NT2/D1 (cell line): ENCODE data around the gene PPP1R1B.

Experiments used
- DNase-seq: peaks from one replicate; pipeline ENCODE4 v3.0.0-alpha.2; 2011; ENCODE audit warnings: low read depth, low spot score
- H3K27me3 ChIP-seq: 2 replicates; pipeline ENCODE4 v1.6.0; 2011; ENCODE audit warnings: mild to moderate bottlenecking; ENCODE audit not compliant: insufficient read length, insufficient read depth
- H3K36me3 ChIP-seq: 2 replicates; pipeline ENCODE4 v1.6.1; 2011; ENCODE audit warnings: mild to moderate bottlenecking, low read length, mixed read lengths; ENCODE audit not compliant: insufficient read depth, insufficient read length
- H3K4me1 ChIP-seq: 2 replicates; pipeline ENCODE4 v1.5.1; 2011; ENCODE audit not compliant: insufficient read depth, insufficient read length
- H3K4me3 ChIP-seq: 2 replicates; pipeline ENCODE4 v1.5.1; 2011; ENCODE audit warnings: low read depth; ENCODE audit not compliant: insufficient read length
- H3K9ac ChIP-seq: 2 replicates; pipeline ENCODE4 v1.6.0; 2011; ENCODE audit warnings: low read depth; ENCODE audit not compliant: insufficient read length
- H3K9me3 ChIP-seq: 2 replicates; pipeline ENCODE4 v1.5.1; 2011; ENCODE audit warnings: mild to moderate bottlenecking, low read length; ENCODE audit not compliant: insufficient read depth
- SUZ12 ChIP-seq: IDR thresholded peaks from 2 replicates; pipeline ENCODE4 v1.6.1; 2011; ENCODE audit not compliant: insufficient read length, insufficient read depth; ENCODE audit errors: extremely low read depth
- YY1 ChIP-seq: IDR thresholded peaks from 2 replicates; pipeline ENCODE4 v1.6.1; 2011; ENCODE audit not compliant: insufficient read length, insufficient read depth
- ZNF274 ChIP-seq: IDR thresholded peaks from 2 replicates; pipeline ENCODE4 v1.6.1; 2011; ENCODE audit warnings: mild to moderate bottlenecking, low read depth, low read length

The PPP1R1B gene

DNA sequence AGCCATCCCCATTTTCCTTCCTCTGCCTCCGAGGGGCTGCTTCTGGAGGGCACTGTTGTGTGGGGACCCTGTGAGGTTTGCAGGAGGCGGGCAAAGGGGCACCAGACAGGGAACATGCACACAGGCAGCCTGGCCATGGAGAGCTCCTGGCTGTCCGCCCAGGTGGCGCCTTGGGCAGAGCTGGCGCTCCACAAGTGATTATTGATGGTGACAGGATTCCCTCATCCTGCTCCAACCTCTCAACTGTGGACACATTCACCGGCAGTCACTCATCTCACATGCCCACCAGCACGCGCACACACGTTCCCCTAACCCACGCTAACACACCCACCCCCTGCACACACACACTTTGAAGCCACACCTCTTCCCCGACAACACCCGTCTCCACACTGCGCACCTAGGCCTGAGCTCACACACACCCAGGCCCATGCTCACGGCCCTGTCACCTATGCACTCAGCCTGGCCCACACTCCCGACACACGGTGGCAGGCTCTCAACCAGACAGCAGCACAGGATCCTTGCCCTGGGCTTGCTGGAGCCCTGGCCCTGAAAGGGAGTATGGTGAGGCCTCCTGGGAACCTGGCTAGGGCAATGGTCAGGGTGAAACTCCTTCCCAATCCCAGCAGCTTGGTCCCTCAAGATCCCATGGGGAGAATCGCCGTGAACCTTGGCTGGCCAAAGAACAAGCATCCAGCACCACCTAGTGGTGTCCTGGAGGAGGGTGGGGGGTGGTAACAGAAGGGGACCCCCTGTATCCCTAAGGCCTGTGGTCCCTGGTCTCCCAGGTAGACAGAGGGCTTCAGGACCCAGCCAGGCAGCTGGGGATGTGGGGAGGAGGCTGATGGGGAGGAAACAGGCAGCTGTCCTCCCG, 45.1 kb downstream of the PPP1R1B start:
- no peak for TF ChIP-seq YY1
- no peak for TF ChIP-seq SUZ12
- no peak for TF ChIP-seq ZNF274
- DNase-seq, result no peak
- Histone ChIP-seq H3K36me3 (peaks cover 5% of the 10 kb centered on the region), H3K4me3 (no peak overlapping the region), H3K9me3 (no peaks in the 10 kb centered on the region), H3K4me1 (peaks cover 19% of the 10 kb centered on the region), H3K27me3 (peaks cover 29% of the 10 kb centered on the region), H3K9ac (peak overlapping the region; percentile 33)

DNA sequence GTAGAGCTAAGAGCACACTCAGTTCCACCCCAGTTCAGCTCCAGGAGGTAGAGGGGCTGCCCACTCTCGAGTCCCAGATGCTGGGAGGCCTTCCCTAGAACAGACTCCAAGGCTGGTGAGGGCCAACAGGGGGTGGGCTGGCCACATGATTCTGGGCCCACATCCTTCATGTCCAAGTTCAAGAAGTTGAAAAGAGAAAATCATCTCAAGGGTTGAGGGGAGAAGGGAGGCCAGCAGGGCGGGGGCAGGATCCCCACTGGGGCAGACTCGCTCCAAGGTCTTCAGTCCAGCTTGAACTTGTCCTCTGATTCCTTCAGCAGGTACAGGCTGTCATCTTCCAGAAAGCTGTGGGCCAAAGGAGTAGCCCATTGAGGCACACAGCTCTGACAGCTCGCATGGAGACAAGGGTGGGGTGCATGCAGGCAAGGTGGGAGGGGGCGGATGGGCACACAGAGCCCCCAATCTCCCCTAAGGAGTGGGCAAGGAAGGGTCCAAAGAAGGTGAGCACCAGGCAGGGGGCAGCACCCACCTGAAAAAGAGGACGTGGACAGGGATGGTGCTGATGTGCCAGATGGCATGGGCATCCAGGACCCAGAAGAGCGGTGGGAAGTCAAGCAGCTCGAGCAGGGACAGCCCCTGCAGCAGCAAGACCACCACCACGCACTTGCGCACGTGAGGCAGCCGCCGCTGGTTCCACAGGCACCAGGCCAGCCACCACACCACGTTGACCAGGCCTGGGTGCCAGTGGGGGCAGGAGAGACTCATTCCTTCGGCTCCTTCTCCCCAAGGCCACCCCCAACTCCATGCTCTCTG, 46.0 kb downstream of the PPP1R1B start:
- DNase-seq, result no peak
- Histone ChIP-seq H3K9me3 (no peaks in the 10 kb centered on the region), H3K27me3 (peaks cover 24% of the 10 kb centered on the region), H3K4me3 (no peak overlapping the region), H3K9ac (no peak overlapping the region), H3K36me3 (peaks cover 8% of the 10 kb centered on the region), H3K4me1 (peaks cover 15% of the 10 kb centered on the region)
- no peak for TF ChIP-seq ZNF274
- no peak for TF ChIP-seq SUZ12
- no peak for TF ChIP-seq YY1

DNA sequence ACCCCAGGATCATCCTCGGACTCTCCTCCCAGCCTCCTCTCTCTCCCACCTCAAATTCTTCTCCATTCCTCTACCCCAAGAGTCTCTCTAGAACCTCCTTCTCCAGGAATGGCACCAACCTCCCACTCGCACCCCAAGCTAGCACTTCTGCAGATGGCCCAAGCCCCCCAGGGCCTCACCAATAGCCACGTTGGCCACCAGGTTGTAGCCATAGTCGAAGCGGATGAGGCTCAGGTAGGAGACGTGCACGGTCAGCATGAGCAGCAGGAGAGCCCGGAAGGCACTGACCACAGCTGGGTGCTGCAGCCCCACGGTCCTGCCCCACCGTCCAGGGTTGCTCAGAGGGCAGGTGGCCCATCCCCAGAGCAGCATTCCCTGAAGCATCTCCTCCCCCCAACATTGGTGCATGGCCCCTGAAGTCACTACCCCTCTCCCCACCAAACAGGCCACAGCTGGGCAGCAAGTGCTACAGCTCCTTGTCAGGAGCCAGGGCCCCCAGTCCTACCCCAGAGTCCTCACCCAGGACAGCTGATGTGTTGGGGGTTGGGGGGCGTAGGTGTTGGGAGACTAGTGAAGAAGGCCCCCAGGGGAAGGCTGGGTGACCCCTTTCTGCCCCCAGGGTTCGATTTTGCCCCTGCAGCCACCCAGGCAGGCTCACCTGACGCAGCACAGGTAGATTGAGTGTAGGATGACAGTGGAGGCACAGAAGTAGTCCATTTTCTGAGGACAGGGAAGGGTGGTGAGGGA, 46.8 kb downstream of the PPP1R1B start:
- H3K4me1 ChIP-seq, result peaks cover 22% of the 10 kb centered on the region
- H3K27me3 ChIP-seq, result peaks cover 21% of the 10 kb centered on the region
- no peak overlapping the region for H3K4me3 ChIP-seq
- no peak for DNase-seq
- H3K9me3 ChIP-seq, result no peaks in the 10 kb centered on the region
- no peak overlapping the region for H3K9ac ChIP-seq
- TF ChIP-seq YY1 (no peak), ZNF274 (no peak), SUZ12 (no peak)
- H3K36me3 ChIP-seq, result peaks cover 8% of the 10 kb centered on the region

DNA sequence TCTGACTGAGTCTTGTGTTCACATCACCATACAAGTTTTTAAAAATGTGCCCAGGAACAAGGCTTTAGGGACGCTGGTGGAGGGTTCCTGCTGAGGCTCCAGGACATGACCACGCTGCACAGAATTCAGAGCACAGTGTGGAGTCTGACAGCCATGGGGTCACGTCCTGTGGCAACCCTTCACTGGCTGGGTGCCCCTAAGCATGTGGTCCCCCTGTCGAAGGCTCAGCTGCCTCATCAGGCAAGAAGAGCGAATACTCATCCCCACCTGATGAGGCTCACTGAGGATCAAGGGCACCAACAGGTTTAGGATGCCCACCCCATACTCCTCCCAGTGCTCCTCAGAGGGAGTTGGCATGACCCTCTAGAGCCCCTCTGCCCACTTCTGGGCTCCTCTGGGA, 47.4 kb downstream of the PPP1R1B start:
- H3K4me1 ChIP-seq, result peaks cover 22% of the 10 kb centered on the region
- TF ChIP-seq ZNF274, result no peak
- H3K9me3 ChIP-seq, result no peaks in the 10 kb centered on the region
- H3K27me3 ChIP-seq, result peaks cover 16% of the 10 kb centered on the region
- H3K9ac ChIP-seq, result peak overlapping the region; percentile 23
- DNase-seq, result no peak
- peaks cover 8% of the 10 kb centered on the region for H3K36me3 ChIP-seq
- H3K4me3 ChIP-seq, result no peak overlapping the region

DNA sequence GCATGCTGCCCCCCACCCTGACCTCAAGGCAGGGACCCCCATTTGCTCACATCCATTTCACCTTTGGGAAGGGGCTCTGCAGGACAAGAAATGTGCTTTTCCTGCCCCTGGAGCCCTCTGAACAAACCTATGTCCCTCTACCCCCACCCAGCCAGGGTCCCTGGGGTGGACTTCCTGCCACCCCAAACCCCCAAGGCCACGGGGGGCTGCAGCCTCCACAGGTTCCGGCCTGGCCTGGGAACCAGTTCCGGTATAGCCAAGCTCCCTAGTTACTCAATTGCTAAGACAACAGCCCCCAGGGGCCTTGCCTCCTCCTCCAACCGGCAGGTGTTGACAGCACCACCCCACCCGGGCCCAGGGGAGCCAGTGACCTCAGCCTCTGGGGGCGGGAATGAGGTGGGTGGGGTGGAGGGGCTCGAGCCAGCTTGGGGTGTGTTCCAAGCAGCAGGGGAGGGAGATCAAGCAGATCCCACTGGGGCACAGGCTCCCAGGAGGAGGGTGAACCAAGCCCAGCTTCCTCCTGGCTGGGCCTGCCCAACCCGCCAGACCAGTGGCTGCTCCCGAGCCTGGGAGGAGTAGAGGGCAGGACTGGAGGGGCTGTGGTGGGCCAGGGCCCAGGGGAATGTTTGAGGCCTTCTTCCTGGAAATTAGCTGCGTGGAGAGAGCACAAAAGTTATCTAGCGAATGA, 48.1 kb downstream of the PPP1R1B start:
- Histone ChIP-seq H3K9ac (peak overlapping the region; percentile 17), H3K27me3 (peaks cover 9% of the 10 kb centered on the region), H3K9me3 (no peaks in the 10 kb centered on the region), H3K4me1 (peaks cover 22% of the 10 kb centered on the region), H3K36me3 (peaks cover 8% of the 10 kb centered on the region), H3K4me3 (no peak overlapping the region)
- no peak for DNase-seq
- TF ChIP-seq YY1 (no peak), ZNF274 (no peak), SUZ12 (no peak)

- Histone ChIP-seq H3K9ac (peak overlapping the region; percentile 17), H3K4me3 (no peak overlapping the region)
- TF ChIP-seq ZNF274, result no peak
- TF ChIP-seq YY1, result no peak
- no peak for TF ChIP-seq SUZ12
These were observed 48.8 kb downstream of the PPP1R1B start for GRCh38 chr17:39675390-39676082.

More at GRCh38 chr17:39675390-39676082, 48.8 kb downstream of the PPP1R1B start:
- peaks cover 4% of the 10 kb centered on the region for H3K27me3 ChIP-seq
- H3K36me3 ChIP-seq, result peaks cover 11% of the 10 kb centered on the region
- no peaks in the 10 kb centered on the region for H3K9me3 ChIP-seq
- H3K4me1 ChIP-seq, result peaks cover 22% of the 10 kb centered on the region
- DNase-seq, result no peak
